ENCODE measurements around the gene TTC27. TPM values are rescaled to one million over a fixed set of nuclear protein-coding genes. Genes with fewer than 3 reads are reported as not detected.
"Not testable (repeated sequence)": the region's sequence is repeated elsewhere in the genome, so short reads cannot be mapped to it uniquely, and the experiment has no call there.

Gene TTC27
- polyA plus RNA-seq, 4 donors: 3.4 to 14.6 (median 8.1) TPM

GRCh38 chr2:32716598-32716997 lies 88.7 kb downstream of the TTC27 start:
- peaks cover 0 to 2% of the 10 kb centered on the region in 2 donors for H3K9me3 ChIP-seq (ENCODE audit: control insufficient read depth in 2 of 2, insufficient read depth in 1 of 2, low read depth in 1 of 2, low read length in 1 of 2)
- no peak overlapping the region for H3K27ac ChIP-seq (ENCODE audit: low read depth in 1 of 3, low read length in 2 of 3)
- H3K4me1 ChIP-seq (ENCODE audit: control insufficient read depth in 3 of 3, insufficient read depth in 2 of 3, low read depth in 1 of 3, low read length in 2 of 3): no peaks in the 10 kb centered on the region
- no peaks in the 10 kb centered on the region for H3K27me3 ChIP-seq (ENCODE audit: control insufficient read depth in 3 of 3, insufficient read depth in 3 of 3, low read length in 3 of 3)
- no peak for FAIRE-seq
- no peak overlapping the region for H3K4me3 ChIP-seq (ENCODE audit: low read depth in 1 of 3, low read length in 3 of 3)
- DNase-seq: no peak
- H3K36me3 ChIP-seq (ENCODE audit: control insufficient read depth in 3 of 3, insufficient read depth in 2 of 3, low read depth in 1 of 3, low read length in 3 of 3): peaks cover 0 to 3% (median 0%) of the 10 kb centered on the region in 3 donors

- no peak overlapping the region for H3K4me3 ChIP-seq (ENCODE audit: low read depth in 1 of 3, low read length in 3 of 3)
- no peak overlapping the region for H3K27ac ChIP-seq (ENCODE audit: low read depth in 1 of 3, low read length in 2 of 3)
- no peaks in the 10 kb centered on the region for H3K4me1 ChIP-seq (ENCODE audit: control insufficient read depth in 3 of 3, insufficient read depth in 2 of 3, low read depth in 1 of 3, low read length in 2 of 3)
- no peaks in the 10 kb centered on the region for H3K27me3 ChIP-seq (ENCODE audit: control insufficient read depth in 3 of 3, insufficient read depth in 3 of 3, low read length in 3 of 3)
- FAIRE-seq: no peak
- peaks cover 0 to 3% (median 2%) of the 10 kb centered on the region in 3 donors for H3K36me3 ChIP-seq (ENCODE audit: control insufficient read depth in 3 of 3, insufficient read depth in 2 of 3, low read depth in 1 of 3, low read length in 3 of 3)
- peaks cover 0 to 2% of the 10 kb centered on the region in 2 donors for H3K9me3 ChIP-seq (ENCODE audit: control insufficient read depth in 2 of 2, insufficient read depth in 1 of 2, low read depth in 1 of 2, low read length in 1 of 2)
- DNase-seq: no peak
Observed at GRCh38 chr2:32718752-32719151, 90.9 kb downstream of the TTC27 start.

GRCh38 chr2:32719430-32719829 lies 91.6 kb downstream of the TTC27 start:
- H3K36me3 ChIP-seq (ENCODE audit: control insufficient read depth in 3 of 3, insufficient read depth in 2 of 3, low read depth in 1 of 3, low read length in 3 of 3): peaks cover 0 to 3% (median 2%) of the 10 kb centered on the region in 3 donors
- H3K4me3 ChIP-seq (ENCODE audit: low read depth in 1 of 3, low read length in 3 of 3): no peak overlapping the region
- H3K4me1 ChIP-seq (ENCODE audit: control insufficient read depth in 3 of 3, insufficient read depth in 2 of 3, low read depth in 1 of 3, low read length in 2 of 3): no peaks in the 10 kb centered on the region
- no peaks in the 10 kb centered on the region for H3K27me3 ChIP-seq (ENCODE audit: control insufficient read depth in 3 of 3, insufficient read depth in 3 of 3, low read length in 3 of 3)
- no peak for FAIRE-seq
- WGBS, 3 donors: 95 to 100% (median 98%) methylated on average over 2 of the region's 2 CpGs
- no peaks in the 10 kb centered on the region for H3K9me3 ChIP-seq (ENCODE audit: control insufficient read depth in 2 of 2, insufficient read depth in 1 of 2, low read depth in 1 of 2, low read length in 1 of 2)
- no peak for DNase-seq
- no peak overlapping the region for H3K27ac ChIP-seq (ENCODE audit: low read depth in 1 of 3, low read length in 2 of 3)

GRCh38 chr2:32719933-32720716 lies 92.3 kb downstream of the TTC27 start:
- WGBS, 3 donors: 87 to 100% (median 100%) methylated on average over 1 of the region's 1 CpG
- Histone ChIP-seq H3K4me1 (ENCODE audit: control insufficient read depth in 3 of 3, insufficient read depth in 2 of 3, low read depth in 1 of 3, low read length in 2 of 3) (no peaks in the 10 kb centered on the region), H3K36me3 (ENCODE audit: control insufficient read depth in 3 of 3, insufficient read depth in 2 of 3, low read depth in 1 of 3, low read length in 3 of 3) (peaks cover 0 to 3% (median 2%) of the 10 kb centered on the region in 3 donors), H3K27ac (ENCODE audit: low read depth in 1 of 3, low read length in 2 of 3) (no peak overlapping the region), H3K27me3 (ENCODE audit: control insufficient read depth in 3 of 3, insufficient read depth in 3 of 3, low read length in 3 of 3) (no peaks in the 10 kb centered on the region), H3K4me3 (ENCODE audit: low read depth in 1 of 3, low read length in 3 of 3) (no peak overlapping the region), H3K9me3 (ENCODE audit: control insufficient read depth in 2 of 2, insufficient read depth in 1 of 2, low read depth in 1 of 2, low read length in 1 of 2) (peaks cover 0 to 3% of the 10 kb centered on the region in 2 donors)
- no peak for DNase-seq
- no peak for FAIRE-seq

- no peak for FAIRE-seq
- no peaks in the 10 kb centered on the region for H3K4me1 ChIP-seq (ENCODE audit: control insufficient read depth in 3 of 3, insufficient read depth in 2 of 3, low read depth in 1 of 3, low read length in 2 of 3)
Observed at GRCh38 chr2:32720771-32721170, 92.9 kb downstream of the TTC27 start.

GRCh38 chr2:32721376-32721775 lies 93.5 kb downstream of the TTC27 start:
- no peak overlapping the region for H3K4me3 ChIP-seq (ENCODE audit: low read depth in 1 of 3, low read length in 3 of 3)
- H3K27ac ChIP-seq (ENCODE audit: low read depth in 1 of 3, low read length in 2 of 3): no peak overlapping the region
- H3K9me3 ChIP-seq (ENCODE audit: control insufficient read depth in 2 of 2, insufficient read depth in 1 of 2, low read depth in 1 of 2, low read length in 1 of 2): peaks cover 0 to 8% of the 10 kb centered on the region in 2 donors
- peaks cover 0 to 10% (median 2%) of the 10 kb centered on the region in 3 donors for H3K36me3 ChIP-seq (ENCODE audit: control insufficient read depth in 3 of 3, insufficient read depth in 2 of 3, low read depth in 1 of 3, low read length in 3 of 3)
- H3K4me1 ChIP-seq (ENCODE audit: control insufficient read depth in 3 of 3, insufficient read depth in 2 of 3, low read depth in 1 of 3, low read length in 2 of 3): no peaks in the 10 kb centered on the region
- WGBS, 3 donors: 97 to 100% (median 100%) methylated on average over 1 of the region's 1 CpG
- FAIRE-seq: no peak
- DNase-seq: no peak
- H3K27me3 ChIP-seq (ENCODE audit: control insufficient read depth in 3 of 3, insufficient read depth in 3 of 3, low read length in 3 of 3): no peaks in the 10 kb centered on the region

More at GRCh38 chr2:32720771-32721170, 92.9 kb downstream of the TTC27 start:
- H3K9me3 ChIP-seq (ENCODE audit: control insufficient read depth in 2 of 2, insufficient read depth in 1 of 2, low read depth in 1 of 2, low read length in 1 of 2): peaks cover 0 to 5% of the 10 kb centered on the region in 2 donors
- H3K27me3 ChIP-seq (ENCODE audit: control insufficient read depth in 3 of 3, insufficient read depth in 3 of 3, low read length in 3 of 3): no peaks in the 10 kb centered on the region
- H3K36me3 ChIP-seq (ENCODE audit: control insufficient read depth in 3 of 3, insufficient read depth in 2 of 3, low read depth in 1 of 3, low read length in 3 of 3): peaks cover 0 to 8% (median 2%) of the 10 kb centered on the region in 3 donors
- 95 to 98% (median 95%) methylated on average over 4 of the region's 4 CpGs for WGBS, 3 donors
- DNase-seq: no peak
- H3K27ac ChIP-seq (ENCODE audit: low read depth in 1 of 3, low read length in 2 of 3): no peak overlapping the region
- H3K4me3 ChIP-seq (ENCODE audit: low read depth in 1 of 3, low read length in 3 of 3): no peak overlapping the region

- Histone ChIP-seq H3K9me3 (ENCODE audit: control insufficient read depth in 2 of 2, insufficient read depth in 1 of 2, low read depth in 1 of 2, low read length in 1 of 2) (peaks cover 0 to 12% of the 10 kb centered on the region in 2 donors), H3K27ac (ENCODE audit: low read depth in 1 of 3, low read length in 2 of 3) (no peak overlapping the region), H3K4me1 (ENCODE audit: control insufficient read depth in 3 of 3, insufficient read depth in 2 of 3, low read depth in 1 of 3, low read length in 2 of 3) (no peaks in the 10 kb centered on the region), H3K27me3 (ENCODE audit: control insufficient read depth in 3 of 3, insufficient read depth in 3 of 3, low read length in 3 of 3) (no peaks in the 10 kb centered on the region), H3K4me3 (ENCODE audit: low read depth in 1 of 3, low read length in 3 of 3) (no peak overlapping the region), H3K36me3 (ENCODE audit: control insufficient read depth in 3 of 3, insufficient read depth in 2 of 3, low read depth in 1 of 3, low read length in 3 of 3) (peaks cover 0 to 7% (median 2%) of the 10 kb centered on the region in 3 donors)
- no peak for FAIRE-seq
- DNase-seq: no peak
- WGBS, 3 donors: 86 to 98% (median 93%) methylated on average over 3 of the region's 3 CpGs
Observed at GRCh38 chr2:32723467-32724079, 95.7 kb downstream of the TTC27 start.

GRCh38 chr2:32726678-32727077 lies 98.8 kb downstream of the TTC27 start:
- H3K4me3 ChIP-seq (ENCODE audit: low read depth in 1 of 3, low read length in 3 of 3); FAIRE-seq; H3K36me3 ChIP-seq (ENCODE audit: control insufficient read depth in 3 of 3, insufficient read depth in 2 of 3, low read depth in 1 of 3, low read length in 3 of 3); H3K27me3 ChIP-seq (ENCODE audit: control insufficient read depth in 3 of 3, insufficient read depth in 3 of 3, low read length in 3 of 3); H3K27ac ChIP-seq (ENCODE audit: low read depth in 1 of 3, low read length in 2 of 3); DNase-seq; H3K4me1 ChIP-seq (ENCODE audit: control insufficient read depth in 3 of 3, insufficient read depth in 2 of 3, low read depth in 1 of 3, low read length in 2 of 3): not testable (repeated sequence)
- 93 to 95% (median 95%) methylated on average over 5 of the region's 5 CpGs for WGBS, 3 donors
- H3K9me3 ChIP-seq (ENCODE audit: control insufficient read depth in 2 of 2, insufficient read depth in 1 of 2, low read depth in 1 of 2, low read length in 1 of 2): peaks cover 0 to 12% of the 10 kb centered on the region in 2 donors
